SK-N-SH treated with all-trans-retinoic acid at 6 μM for 48 hours (cell line): ENCODE results near the gene WNT7A.

Source experiments
- PPARA ChIP-seq: fragments of 250-450 bp; sonication (Bioruptor Pico); IDR thresholded peaks from 2 replicates; pipeline ENCODE4 v1.5.0; 2020; ENCODE audit warnings: mild to moderate bottlenecking, borderline replicate concordance
- RARB ChIP-seq: fragments of 250-450 bp; sonication (Bioruptor Pico); IDR thresholded peaks from 2 replicates; pipeline ENCODE4 v1.8.0; 2021; ENCODE audit warnings: mild to moderate bottlenecking, moderate library complexity
- TCF4 ChIP-seq: fragments of 250-450 bp; sonication (Bioruptor Pico); IDR thresholded peaks from 2 replicates; pipeline ENCODE4 v1.8.0; 2021; ENCODE audit warnings: mild to moderate bottlenecking, moderate library complexity, borderline replicate concordance
- TOX ChIP-seq: fragments of 250-450 bp; sonication (Bioruptor Pico); IDR thresholded peaks from 2 replicates; pipeline ENCODE4 v1.8.0; 2021; ENCODE audit warnings: mild to moderate bottlenecking, moderate library complexity, borderline replicate concordance
- ZFP3 ChIP-seq: fragments of 250-450 bp; sonication (Bioruptor Pico); IDR thresholded peaks from 2 replicates; pipeline ENCODE4 v1.5.0; 2020; ENCODE audit warnings: mild to moderate bottlenecking, moderate library complexity
- ZFP30 ChIP-seq: fragments of 450-650 bp; formaldehyde crosslinking; IDR thresholded peaks from 2 replicates; pipeline ENCODE4 v1.5.0; 2022; ENCODE audit warnings: mild to moderate bottlenecking, moderate library complexity
- ZNF565 ChIP-seq: fragments of 450-650 bp; formaldehyde crosslinking; conservative IDR thresholded peaks from 2 replicates; pipeline ENCODE4 v1.5.0; 2020; ENCODE audit warnings: low read depth, mild to moderate bottlenecking, moderate library complexity
- ZNF70 ChIP-seq: fragments of 450-650 bp; formaldehyde crosslinking; IDR thresholded peaks from 2 replicates; pipeline ENCODE4 v1.5.0; 2020; ENCODE audit warnings: mild to moderate bottlenecking, moderate library complexity
- TF ChIP-seq, protein P1 (sequence below): fragments of 250-450 bp; sonication (Bioruptor Pico); IDR thresholded peaks from 2 replicates; pipeline ENCODE4 v1.8.0; 2020; ENCODE audit warnings: mild to moderate bottlenecking, moderate library complexity, borderline replicate concordance
- TF ChIP-seq, protein P2 (sequence below): fragments of 250-450 bp; sonication (Bioruptor Pico); IDR thresholded peaks from 2 replicates; pipeline ENCODE4 v1.8.0; 2021; ENCODE audit warnings: low read depth, mild to moderate bottlenecking, moderate library complexity, borderline replicate concordance
- TF ChIP-seq, protein P3 (sequence below): fragments of 250-450 bp; sonication (Bioruptor Pico); IDR thresholded peaks from 2 replicates; pipeline ENCODE4 v1.5.0; 2020; ENCODE audit warnings: mild to moderate bottlenecking, moderate library complexity

- no peak for TF ChIP-seq TCF4 (CRISPR knock-in tag)
- no peak for TF ChIP-seq ZNF70 (CRISPR knock-in tag)
- TF ChIP-seq TOX (CRISPR knock-in tag): no peak
- TF ChIP-seq, protein P1, sequence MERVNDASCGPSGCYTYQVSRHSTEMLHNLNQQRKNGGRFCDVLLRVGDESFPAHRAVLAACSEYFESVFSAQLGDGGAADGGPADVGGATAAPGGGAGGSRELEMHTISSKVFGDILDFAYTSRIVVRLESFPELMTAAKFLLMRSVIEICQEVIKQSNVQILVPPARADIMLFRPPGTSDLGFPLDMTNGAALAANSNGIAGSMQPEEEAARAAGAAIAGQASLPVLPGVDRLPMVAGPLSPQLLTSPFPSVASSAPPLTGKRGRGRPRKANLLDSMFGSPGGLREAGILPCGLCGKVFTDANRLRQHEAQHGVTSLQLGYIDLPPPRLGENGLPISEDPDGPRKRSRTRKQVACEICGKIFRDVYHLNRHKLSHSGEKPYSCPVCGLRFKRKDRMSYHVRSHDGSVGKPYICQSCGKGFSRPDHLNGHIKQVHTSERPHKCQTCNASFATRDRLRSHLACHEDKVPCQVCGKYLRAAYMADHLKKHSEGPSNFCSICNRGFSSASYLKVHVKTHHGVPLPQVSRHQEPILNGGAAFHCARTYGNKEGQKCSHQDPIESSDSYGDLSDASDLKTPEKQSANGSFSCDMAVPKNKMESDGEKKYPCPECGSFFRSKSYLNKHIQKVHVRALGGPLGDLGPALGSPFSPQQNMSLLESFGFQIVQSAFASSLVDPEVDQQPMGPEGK (CRISPR knock-in tag): no peak
- TF ChIP-seq, protein P2, sequence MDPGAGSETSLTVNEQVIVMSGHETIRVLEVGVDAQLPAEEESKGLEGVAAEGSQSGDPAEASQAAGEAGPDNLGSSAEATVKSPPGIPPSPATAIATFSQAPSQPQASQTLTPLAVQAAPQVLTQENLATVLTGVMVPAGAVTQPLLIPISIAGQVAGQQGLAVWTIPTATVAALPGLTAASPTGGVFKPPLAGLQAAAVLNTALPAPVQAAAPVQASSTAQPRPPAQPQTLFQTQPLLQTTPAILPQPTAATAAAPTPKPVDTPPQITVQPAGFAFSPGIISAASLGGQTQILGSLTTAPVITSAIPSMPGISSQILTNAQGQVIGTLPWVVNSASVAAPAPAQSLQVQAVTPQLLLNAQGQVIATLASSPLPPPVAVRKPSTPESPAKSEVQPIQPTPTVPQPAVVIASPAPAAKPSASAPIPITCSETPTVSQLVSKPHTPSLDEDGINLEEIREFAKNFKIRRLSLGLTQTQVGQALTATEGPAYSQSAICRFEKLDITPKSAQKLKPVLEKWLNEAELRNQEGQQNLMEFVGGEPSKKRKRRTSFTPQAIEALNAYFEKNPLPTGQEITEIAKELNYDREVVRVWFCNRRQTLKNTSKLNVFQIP: no peak
- no peak for TF ChIP-seq ZFP3
- TF ChIP-seq, protein P3, sequence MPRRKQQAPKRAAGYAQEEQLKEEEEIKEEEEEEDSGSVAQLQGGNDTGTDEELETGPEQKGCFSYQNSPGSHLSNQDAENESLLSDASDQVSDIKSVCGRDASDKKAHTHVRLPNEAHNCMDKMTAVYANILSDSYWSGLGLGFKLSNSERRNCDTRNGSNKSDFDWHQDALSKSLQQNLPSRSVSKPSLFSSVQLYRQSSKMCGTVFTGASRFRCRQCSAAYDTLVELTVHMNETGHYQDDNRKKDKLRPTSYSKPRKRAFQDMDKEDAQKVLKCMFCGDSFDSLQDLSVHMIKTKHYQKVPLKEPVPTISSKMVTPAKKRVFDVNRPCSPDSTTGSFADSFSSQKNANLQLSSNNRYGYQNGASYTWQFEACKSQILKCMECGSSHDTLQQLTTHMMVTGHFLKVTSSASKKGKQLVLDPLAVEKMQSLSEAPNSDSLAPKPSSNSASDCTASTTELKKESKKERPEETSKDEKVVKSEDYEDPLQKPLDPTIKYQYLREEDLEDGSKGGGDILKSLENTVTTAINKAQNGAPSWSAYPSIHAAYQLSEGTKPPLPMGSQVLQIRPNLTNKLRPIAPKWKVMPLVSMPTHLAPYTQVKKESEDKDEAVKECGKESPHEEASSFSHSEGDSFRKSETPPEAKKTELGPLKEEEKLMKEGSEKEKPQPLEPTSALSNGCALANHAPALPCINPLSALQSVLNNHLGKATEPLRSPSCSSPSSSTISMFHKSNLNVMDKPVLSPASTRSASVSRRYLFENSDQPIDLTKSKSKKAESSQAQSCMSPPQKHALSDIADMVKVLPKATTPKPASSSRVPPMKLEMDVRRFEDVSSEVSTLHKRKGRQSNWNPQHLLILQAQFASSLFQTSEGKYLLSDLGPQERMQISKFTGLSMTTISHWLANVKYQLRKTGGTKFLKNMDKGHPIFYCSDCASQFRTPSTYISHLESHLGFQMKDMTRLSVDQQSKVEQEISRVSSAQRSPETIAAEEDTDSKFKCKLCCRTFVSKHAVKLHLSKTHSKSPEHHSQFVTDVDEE (CRISPR knock-in tag): no peak
- TF ChIP-seq ZFP30: no peak
- TF ChIP-seq ZNF565: no peak
- TF ChIP-seq PPARA: no peak
- no peak for TF ChIP-seq RARB (CRISPR knock-in tag)
Measured at GRCh38 chr3:13821126-13821525, 58.7 kb downstream of the WNT7A start.
